ENCODE data around the gene TCP11L2. TPM values are rescaled to one million over a fixed set of nuclear protein-coding genes. Genes with fewer than 3 reads are reported as not detected.

TCP11L2 gene
- total RNA-seq (2014; rRNA removed; shearing (Covaris generic); ENCODE audit: low replicate concordance): 6.8 and 7.9 TPM in 2 replicates

- in situ Hi-C loops (cut with HindIII; ENCODE audit: low pct_unique_long_range_greater_than_20kb, low sequenced_read_pairs): no loop called here
- DNase-seq (ENCODE audit: low read depth): peak; percentile 74
These were observed at the start of gene TCP11L2 for GRCh38 chr12:106302401-106303201. TCP11L2 (plus strand) TSS chr12:106302733; CDS start chr12:106311076, 8,343 bp downstream.

GRCh38 chr12:106254724-106255123, 47.8 kb upstream of the TCP11L2 start:
- in situ Hi-C loops (cut with HindIII; ENCODE audit: low pct_unique_long_range_greater_than_20kb, low sequenced_read_pairs): no loop called here

GRCh38 chr12:106255493-106255892, 47.0 kb upstream of the TCP11L2 start:
- DNase-seq (ENCODE audit: low read depth): no peak
- in situ Hi-C loops (cut with HindIII; ENCODE audit: low pct_unique_long_range_greater_than_20kb, low sequenced_read_pairs): no loop called here

More at GRCh38 chr12:106254724-106255123, 47.8 kb upstream of the TCP11L2 start:
- DNase-seq (ENCODE audit: low read depth): no peak

- DNase-seq (ENCODE audit: low read depth): no peak
- in situ Hi-C loops (cut with HindIII; ENCODE audit: low pct_unique_long_range_greater_than_20kb, low sequenced_read_pairs): no loop called here
These were observed 46.6 kb upstream of the TCP11L2 start for GRCh38 chr12:106255952-106256351.

- in situ Hi-C loops (cut with HindIII; ENCODE audit: low pct_unique_long_range_greater_than_20kb, low sequenced_read_pairs): no loop called here
- DNase-seq (ENCODE audit: low read depth): no peak
These were observed 46.0 kb upstream of the TCP11L2 start for GRCh38 chr12:106256524-106256923.

GRCh38 chr12:106258226-106258625, 44.3 kb upstream of the TCP11L2 start:
- in situ Hi-C loops (cut with HindIII; ENCODE audit: low pct_unique_long_range_greater_than_20kb, low sequenced_read_pairs): no loop called here
- no peak for DNase-seq (ENCODE audit: low read depth)

GRCh38 chr12:106258935-106259334, 43.6 kb upstream of the TCP11L2 start:
- DNase-seq (ENCODE audit: low read depth): no peak
- in situ Hi-C loops (cut with HindIII; ENCODE audit: low pct_unique_long_range_greater_than_20kb, low sequenced_read_pairs): no loop called here

- in situ Hi-C loops (cut with HindIII; ENCODE audit: low pct_unique_long_range_greater_than_20kb, low sequenced_read_pairs): no loop called here
- no peak for DNase-seq (ENCODE audit: low read depth)
These were observed 37.4 kb upstream of the TCP11L2 start for GRCh38 chr12:106265116-106265515.

- in situ Hi-C loops (cut with HindIII; ENCODE audit: low pct_unique_long_range_greater_than_20kb, low sequenced_read_pairs): no loop called here
- no peak for DNase-seq (ENCODE audit: low read depth)
These were observed 35.0 kb upstream of the TCP11L2 start for GRCh38 chr12:106267535-106267934.

- in situ Hi-C loops (cut with HindIII; ENCODE audit: low pct_unique_long_range_greater_than_20kb, low sequenced_read_pairs): no loop called here
- DNase-seq (ENCODE audit: low read depth): no peak
These were observed 33.3 kb upstream of the TCP11L2 start for GRCh38 chr12:106269150-106269771.

- in situ Hi-C loops (cut with HindIII; ENCODE audit: low pct_unique_long_range_greater_than_20kb, low sequenced_read_pairs): no loop called here
These were observed 30.7 kb upstream of the TCP11L2 start for GRCh38 chr12:106271575-106272505.

GRCh38 chr12:106273491-106273890, 29.0 kb upstream of the TCP11L2 start:
- in situ Hi-C loops (cut with HindIII; ENCODE audit: low pct_unique_long_range_greater_than_20kb, low sequenced_read_pairs): no loop called here
- no peak for DNase-seq (ENCODE audit: low read depth)

More at GRCh38 chr12:106271575-106272505, 30.7 kb upstream of the TCP11L2 start:
- DNase-seq (ENCODE audit: low read depth): no peak

- in situ Hi-C loops (cut with HindIII; ENCODE audit: low pct_unique_long_range_greater_than_20kb, low sequenced_read_pairs): no loop called here
- no peak for DNase-seq (ENCODE audit: low read depth)
These were observed 28.5 kb upstream of the TCP11L2 start for GRCh38 chr12:106274012-106274411.

GRCh38 chr12:106274575-106275121, 27.9 kb upstream of the TCP11L2 start:
- in situ Hi-C loops (cut with HindIII; ENCODE audit: low pct_unique_long_range_greater_than_20kb, low sequenced_read_pairs): no loop called here
- no peak for DNase-seq (ENCODE audit: low read depth)

- DNase-seq (ENCODE audit: low read depth): no peak
- in situ Hi-C loops (cut with HindIII; ENCODE audit: low pct_unique_long_range_greater_than_20kb, low sequenced_read_pairs): no loop called here
These were observed 27.1 kb upstream of the TCP11L2 start for GRCh38 chr12:106275458-106275857.

GRCh38 chr12:106276032-106276740, 26.3 kb upstream of the TCP11L2 start:
- no peak for DNase-seq (ENCODE audit: low read depth)
- in situ Hi-C loops (cut with HindIII; ENCODE audit: low pct_unique_long_range_greater_than_20kb, low sequenced_read_pairs): no loop called here

GRCh38 chr12:106280106-106280505, 22.4 kb upstream of the TCP11L2 start:
- DNase-seq (ENCODE audit: low read depth): no peak
- in situ Hi-C loops (cut with HindIII; ENCODE audit: low pct_unique_long_range_greater_than_20kb, low sequenced_read_pairs): no loop called here

All from Caki2 (cell line).